ENCODE measurements around the gene TRAF3IP1.

DNA sequence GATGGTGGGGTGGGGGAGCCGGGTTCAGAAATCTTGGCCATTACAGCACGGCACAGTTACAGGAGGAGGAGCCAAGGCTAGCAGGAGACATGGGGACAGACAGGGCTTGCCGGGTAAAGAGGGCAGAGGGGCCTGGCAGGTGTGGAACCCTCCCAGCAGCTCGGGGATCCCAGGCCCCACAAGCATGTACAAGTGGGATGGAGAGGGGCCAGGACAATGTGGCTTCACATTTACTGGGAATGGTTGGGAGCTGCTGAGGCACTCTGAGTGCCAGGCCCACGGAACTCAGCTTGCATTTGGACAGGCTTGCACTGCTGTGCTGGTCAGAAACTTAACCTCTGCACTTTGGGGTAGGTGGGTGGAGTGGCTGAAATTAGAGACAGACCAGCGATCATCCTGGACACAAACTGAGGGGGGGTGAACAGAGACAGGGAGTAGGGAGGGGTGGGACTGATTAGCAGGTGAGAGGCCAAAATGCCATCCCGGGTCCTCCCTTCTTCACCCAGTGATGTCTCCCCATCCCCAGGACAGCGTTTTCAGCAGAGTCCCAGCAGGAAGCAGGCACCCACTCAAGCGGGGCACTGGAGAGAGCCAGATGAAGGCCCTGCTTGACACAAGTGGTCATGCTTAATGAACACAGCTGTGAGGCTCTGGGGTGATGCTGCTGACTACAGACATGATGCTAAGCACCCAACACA, 41.5 kb upstream of the TRAF3IP1 start:
- TF ChIP-seq CTCF (IDR thresholded peaks at IDR 0.05; ENCODE audit: low read depth, low read length): no peak
- TF ChIP-seq EZH2phosphoT487 (IDR thresholded peaks at IDR 0.05; ENCODE audit: low read depth): no peak

All from OCI-LY3 (cell line).